Type B pancreatic cell (in vitro differentiated cells): ENCODE results near the gene ZSWIM3. TPM values are rescaled to one million over a fixed set of nuclear protein-coding genes. Genes with fewer than 3 reads are reported as not detected.

ENCODE experiments used
- DNase-seq: peaks from one replicate; pipeline ENCODE4 v3.0.0; 2021; ENCODE audit warnings: mixed read lengths; ENCODE audit not compliant: unreplicated experiment; ENCODE audit errors: extremely low spot score
- H3K27ac Mint-ChIP-seq: 2 replicates; pipeline ENCODE4 v1.8.0; 2021; ENCODE audit warnings: mild to moderate bottlenecking, mixed read lengths
- H3K27me3 Mint-ChIP-seq: 2 replicates; pipeline ENCODE4 v1.8.0; 2021; ENCODE audit warnings: mixed read lengths
- H3K36me3 Mint-ChIP-seq: 2 replicates; pipeline ENCODE4 v1.8.0; 2021; ENCODE audit warnings: mixed read lengths
- H3K4me1 Mint-ChIP-seq: one replicate; pipeline ENCODE4 v1.8.0; 2021; ENCODE audit warnings: mixed read lengths; ENCODE audit not compliant: unreplicated experiment
- H3K4me3 Mint-ChIP-seq: 2 replicates; pipeline ENCODE4 v1.8.0; 2021; ENCODE audit warnings: mild to moderate bottlenecking, mixed read lengths
- H3K9me3 Mint-ChIP-seq: 2 replicates; pipeline ENCODE4 v1.8.0; 2021; ENCODE audit warnings: mixed read lengths
- total RNA-seq: library from RNA; stranded (reverse); gene quantifications from 2 replicates; pipeline ENCODE4 v1.2.1, GENCODE V29; 2021; ENCODE audit warnings: low replicate concordance
- TF ChIP-seq, protein P1 (sequence below): fragments of 200-600 bp; sonication (generic); conservative IDR thresholded peaks from 2 replicates; pipeline ENCODE4 v1.5.0; 2021; ENCODE audit warnings: antibody characterized with exemption, mild to moderate bottlenecking

Gene ZSWIM3
- total RNA-seq, 1 donor from 2014 or later = 4.7 TPM

DNA sequence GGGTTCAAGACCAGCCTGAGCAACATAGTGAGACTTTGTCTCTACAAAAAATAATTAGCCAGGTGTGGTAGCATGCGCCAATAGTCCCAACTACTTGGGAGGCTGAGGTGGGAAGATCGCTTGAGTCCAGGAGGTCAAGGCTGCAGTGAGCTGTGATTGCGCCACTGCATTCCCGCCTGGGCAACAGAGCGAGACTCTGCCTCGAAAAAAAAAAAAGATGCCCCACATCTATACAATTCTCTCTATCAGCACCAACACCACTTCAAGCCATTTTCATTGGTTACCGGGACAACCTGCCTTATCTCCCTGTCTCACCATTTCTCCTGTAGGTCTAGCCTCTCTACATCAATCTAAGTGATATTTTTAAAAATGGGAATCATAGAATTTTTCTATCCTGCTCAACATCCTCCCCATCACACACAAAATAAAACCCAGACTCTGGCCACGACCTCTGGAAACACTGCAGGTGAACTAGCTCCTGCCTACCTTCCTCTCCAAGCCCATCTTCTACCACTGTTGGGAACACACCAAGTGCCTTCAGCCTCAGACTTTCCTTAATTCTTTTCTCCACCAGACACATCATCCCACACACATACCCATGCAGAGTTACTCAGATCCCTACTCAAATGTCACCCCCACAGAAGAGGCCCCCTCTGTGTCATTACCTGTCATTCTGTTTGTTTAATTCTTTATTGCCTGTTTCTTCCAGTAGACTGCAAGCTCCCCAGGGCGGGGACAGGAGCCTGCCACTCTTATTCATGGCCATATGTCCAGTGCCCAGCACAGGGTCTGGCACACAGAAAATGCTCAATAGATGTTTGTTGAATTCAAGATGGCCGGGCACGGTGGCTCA lies 64.1 kb downstream of the ZSWIM3 start:
- Mint-ChIP-seq H3K4me3 (no peak overlapping the region), H3K27ac (no peak overlapping the region), H3K36me3 (no peaks in the 10 kb centered on the region), H3K27me3 (peaks cover 13% of the 10 kb centered on the region), H3K4me1 (peaks cover 22% of the 10 kb centered on the region), H3K9me3 (no peaks in the 10 kb centered on the region)
- no peak for DNase-seq
- TF ChIP-seq, protein P1, sequence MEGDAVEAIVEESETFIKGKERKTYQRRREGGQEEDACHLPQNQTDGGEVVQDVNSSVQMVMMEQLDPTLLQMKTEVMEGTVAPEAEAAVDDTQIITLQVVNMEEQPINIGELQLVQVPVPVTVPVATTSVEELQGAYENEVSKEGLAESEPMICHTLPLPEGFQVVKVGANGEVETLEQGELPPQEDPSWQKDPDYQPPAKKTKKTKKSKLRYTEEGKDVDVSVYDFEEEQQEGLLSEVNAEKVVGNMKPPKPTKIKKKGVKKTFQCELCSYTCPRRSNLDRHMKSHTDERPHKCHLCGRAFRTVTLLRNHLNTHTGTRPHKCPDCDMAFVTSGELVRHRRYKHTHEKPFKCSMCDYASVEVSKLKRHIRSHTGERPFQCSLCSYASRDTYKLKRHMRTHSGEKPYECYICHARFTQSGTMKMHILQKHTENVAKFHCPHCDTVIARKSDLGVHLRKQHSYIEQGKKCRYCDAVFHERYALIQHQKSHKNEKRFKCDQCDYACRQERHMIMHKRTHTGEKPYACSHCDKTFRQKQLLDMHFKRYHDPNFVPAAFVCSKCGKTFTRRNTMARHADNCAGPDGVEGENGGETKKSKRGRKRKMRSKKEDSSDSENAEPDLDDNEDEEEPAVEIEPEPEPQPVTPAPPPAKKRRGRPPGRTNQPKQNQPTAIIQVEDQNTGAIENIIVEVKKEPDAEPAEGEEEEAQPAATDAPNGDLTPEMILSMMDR = no peak

DNA sequence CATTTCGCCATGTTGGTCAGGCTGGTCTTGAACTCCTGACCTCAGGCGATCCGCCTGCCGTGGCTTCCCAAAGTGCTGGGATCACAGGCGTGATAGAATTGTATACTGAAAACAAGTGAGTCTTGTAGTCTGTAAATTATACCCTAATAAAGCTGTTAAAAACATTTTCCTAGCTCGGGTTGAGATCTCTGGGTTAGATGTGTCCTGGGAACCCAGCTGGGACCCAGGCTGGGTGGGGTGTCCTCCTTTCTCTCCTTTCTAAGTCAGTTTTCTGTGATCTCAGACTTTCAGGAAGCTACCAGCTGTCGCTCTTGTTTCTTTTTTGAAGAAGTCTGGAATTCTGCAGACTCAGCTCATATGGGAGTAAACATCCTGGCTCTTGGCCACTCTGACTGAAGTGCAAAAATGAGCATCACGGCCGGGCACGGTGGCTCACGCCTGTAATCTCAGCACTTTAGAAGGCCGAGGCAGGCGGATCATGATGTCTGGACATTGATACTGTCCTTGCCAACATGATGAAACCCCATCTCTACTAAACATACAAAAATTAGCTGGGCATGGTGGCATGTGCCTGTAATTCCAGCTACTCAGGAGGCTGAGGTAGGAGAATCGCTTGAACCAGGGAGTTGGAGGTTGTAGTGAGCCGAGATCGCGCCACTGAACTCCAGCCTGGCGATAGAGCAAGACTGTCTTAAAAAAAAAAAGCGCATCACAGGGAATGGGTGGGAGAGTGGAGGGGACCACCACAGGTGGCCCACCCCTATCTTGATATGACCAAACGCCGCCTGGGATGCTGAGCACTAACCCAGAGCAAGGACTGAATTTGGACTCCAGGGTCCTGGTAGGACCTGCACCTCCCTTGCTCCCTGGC lies 67.2 kb downstream of the ZSWIM3 start:
- TF ChIP-seq, protein P1 = no peak
- Mint-ChIP-seq H3K4me3 (peak overlapping the region; percentile 13), H3K36me3 (no peaks in the 10 kb centered on the region), H3K4me1 (peaks cover 22% of the 10 kb centered on the region), H3K27me3 (peaks cover 10% of the 10 kb centered on the region), H3K9me3 (no peaks in the 10 kb centered on the region), H3K27ac (peak overlapping the region; percentile 62)
- DNase-seq = no peak

DNA sequence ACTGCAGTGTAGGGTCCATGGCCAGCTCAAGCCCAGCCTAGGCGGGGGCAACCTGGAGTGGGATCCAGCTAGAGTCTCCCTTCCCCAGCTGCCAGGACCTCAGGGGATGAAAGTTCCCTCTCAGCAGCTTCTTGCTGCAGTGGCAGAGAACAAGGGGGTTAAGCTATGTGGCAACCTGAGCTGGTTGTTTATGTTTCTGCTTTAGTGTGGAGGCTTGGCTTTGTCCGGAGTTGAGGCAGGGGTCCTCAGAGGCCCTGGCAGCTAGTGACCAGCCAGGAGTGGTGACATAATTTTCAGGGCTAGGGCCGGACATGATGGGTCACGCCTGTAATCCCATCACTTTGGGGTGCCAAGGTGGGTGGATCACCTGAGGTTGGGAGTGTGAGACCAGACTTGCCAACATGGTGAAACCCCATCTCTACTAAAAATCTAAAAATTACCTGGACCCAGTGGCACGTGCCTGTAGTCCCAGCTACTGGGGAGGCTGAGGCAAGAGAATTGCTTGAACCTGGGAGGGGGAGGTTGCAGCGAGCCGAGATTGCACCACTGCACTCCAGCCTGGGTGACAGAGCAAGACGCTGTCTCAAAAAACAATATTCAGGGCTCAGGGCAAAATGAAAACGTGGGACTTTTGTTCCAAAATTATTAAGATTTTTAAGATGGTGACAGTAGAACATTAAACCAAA lies 68.5 kb downstream of the ZSWIM3 start:
- DNase-seq = no peak
- Mint-ChIP-seq H3K36me3 (no peaks in the 10 kb centered on the region), H3K9me3 (no peaks in the 10 kb centered on the region), H3K4me3 (no peak overlapping the region), H3K4me1 (peaks cover 16% of the 10 kb centered on the region), H3K27me3 (peaks cover 6% of the 10 kb centered on the region), H3K27ac (no peak overlapping the region)
- TF ChIP-seq, protein P1 = no peak

DNA sequence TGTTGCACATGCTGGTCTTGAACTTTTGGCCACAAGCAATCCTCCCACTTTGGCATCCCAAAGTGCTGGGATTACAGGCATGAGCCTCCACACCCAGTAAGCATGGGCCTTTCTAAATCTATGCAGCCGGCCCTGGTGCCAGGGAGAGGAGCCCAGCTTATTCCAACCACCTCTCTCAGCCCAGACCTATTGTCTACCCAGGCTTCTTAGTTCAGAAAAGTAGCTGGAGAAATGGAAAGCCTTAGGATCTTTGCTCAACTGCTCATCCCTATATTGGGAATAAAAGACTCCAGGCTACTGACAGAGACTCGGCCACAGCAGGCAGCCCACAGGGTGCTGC lies 69.3 kb downstream of the ZSWIM3 start:
- TF ChIP-seq, protein P1 = no peak
- no peak overlapping the region for H3K4me3 Mint-ChIP-seq
- H3K4me1 Mint-ChIP-seq = peaks cover 13% of the 10 kb centered on the region
- DNase-seq = no peak
- H3K27ac Mint-ChIP-seq = no peak overlapping the region
- no peaks in the 10 kb centered on the region for H3K9me3 Mint-ChIP-seq
- no peaks in the 10 kb centered on the region for H3K36me3 Mint-ChIP-seq
- H3K27me3 Mint-ChIP-seq = peaks cover 2% of the 10 kb centered on the region

DNA sequence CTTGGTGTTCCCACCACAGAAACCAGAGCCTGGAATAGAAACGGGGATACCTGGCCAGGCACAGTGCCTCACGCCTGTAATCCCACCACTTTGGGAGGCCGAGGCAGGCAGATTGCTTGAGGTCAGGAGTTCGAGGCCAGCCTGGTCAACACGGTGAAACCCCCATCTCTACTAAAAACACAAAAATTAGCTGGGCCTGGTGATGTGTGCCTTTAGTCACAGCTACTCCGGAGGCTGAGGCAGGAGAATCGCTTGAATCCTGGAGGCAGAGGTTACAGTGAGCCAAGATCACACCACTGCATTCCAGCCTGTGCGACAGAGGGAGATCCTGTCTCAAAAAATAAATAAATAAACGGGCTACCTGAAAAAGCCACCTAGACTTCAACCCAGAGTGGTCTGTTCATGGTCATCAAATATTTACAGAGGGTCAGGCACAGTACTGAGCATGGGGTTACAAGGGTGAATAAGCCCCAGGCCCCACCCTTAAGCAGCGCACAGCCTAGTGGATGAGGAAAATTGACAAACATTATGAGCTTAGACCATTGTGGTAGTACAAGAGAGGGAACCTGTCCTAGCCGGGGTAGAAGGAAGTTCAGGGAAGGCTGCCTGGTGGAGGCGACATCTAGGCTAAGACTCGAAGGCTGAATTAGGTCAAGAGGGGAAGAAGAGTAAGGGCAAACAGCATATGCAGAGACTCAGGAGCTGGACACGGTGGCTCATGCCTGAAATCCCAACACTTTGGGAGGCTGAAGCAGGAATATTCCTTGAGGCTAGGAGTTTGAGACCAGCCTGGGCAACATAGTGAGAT lies 69.9 kb downstream of the ZSWIM3 start:
- Mint-ChIP-seq H3K36me3 (no peaks in the 10 kb centered on the region), H3K4me1 (peaks cover 11% of the 10 kb centered on the region)
- DNase-seq = no peak

More for the DNA sequence above, 69.9 kb downstream of the ZSWIM3 start:
- H3K4me3 Mint-ChIP-seq = no peak overlapping the region
- H3K9me3 Mint-ChIP-seq = no peaks in the 10 kb centered on the region
- H3K27me3 Mint-ChIP-seq = no peaks in the 10 kb centered on the region
- peak overlapping the region; percentile 27 for H3K27ac Mint-ChIP-seq
- TF ChIP-seq, protein P1 = no peak
